Neural progenitor cell (in vitro differentiated cells): ENCODE results near the gene MCMBP.

ENCODE experiments used
- CTCF ChIP-seq: fragments of 200-600 bp; sonication (generic); IDR thresholded peaks from 2 replicates; pipeline ENCODE4 v1.5.1; 2017; ENCODE audit warnings: antibody characterized with exemption, mild to moderate bottlenecking
- EZH2 ChIP-seq: fragments of 200-600 bp; sonication (generic); IDR thresholded peaks from 2 replicates; pipeline ENCODE4 v1.6.1; 2017; ENCODE audit warnings: antibody characterized with exemption, mild to moderate bottlenecking, moderate library complexity
- EZH2phosphoT487 ChIP-seq: fragments of 200-600 bp; sonication (generic); IDR thresholded peaks from 2 replicates; pipeline ENCODE4 v1.6.1; 2017; ENCODE audit warnings: antibody characterized with exemption

DNA sequence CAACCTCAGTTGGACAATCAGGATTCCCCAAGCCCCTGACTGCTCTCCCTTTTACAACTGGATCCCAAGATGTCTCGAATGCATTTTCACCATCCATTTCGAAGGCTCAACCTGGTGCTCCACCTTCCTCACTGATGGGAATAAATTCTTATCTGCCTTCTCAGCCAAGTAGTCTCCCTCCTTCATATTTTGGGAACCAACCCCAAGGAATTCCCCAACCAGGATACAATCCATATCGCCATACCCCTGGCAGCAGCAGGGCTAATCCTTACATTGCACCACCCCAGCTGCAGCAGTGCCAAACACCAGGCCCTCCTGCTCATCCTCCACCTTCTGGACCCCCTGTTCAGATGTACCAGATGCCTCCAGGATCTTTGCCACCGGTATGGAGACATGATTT, 25.9 kb upstream of the MCMBP start:
- TF ChIP-seq CTCF (no peak), EZH2phosphoT487 (no peak), EZH2 (no peak)
